ENCODE measurements around the gene S100G. TPM values are rescaled to one million over a fixed set of nuclear protein-coding genes. Genes with fewer than 3 reads are reported as not detected.
A peak's percentile ranks its signal among the peaks of the same experiment; 100 is the strongest.

The S100G gene
- polyA plus RNA-seq, 2 of the 4 experiments (the other 2 are of a cell fraction): not detected

DNA sequence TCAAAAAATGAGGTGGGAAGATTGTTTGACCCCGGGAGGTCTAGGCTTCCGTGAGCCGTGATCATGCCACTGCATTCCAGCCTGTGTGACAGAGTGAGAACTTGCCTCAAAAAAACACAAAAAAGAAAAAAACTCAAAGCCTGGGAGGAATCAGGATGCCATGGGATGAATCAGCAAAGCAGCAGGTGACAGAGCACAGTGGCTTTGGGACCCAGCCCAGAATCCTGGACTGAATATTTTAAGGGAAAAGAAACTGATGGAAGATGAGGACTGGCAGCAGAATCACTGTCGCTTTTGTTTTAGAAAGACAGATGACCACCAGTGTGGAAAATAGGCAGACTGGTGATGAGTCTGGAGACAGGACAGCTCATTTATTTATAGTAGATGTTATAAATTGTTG lies 16.6 kb downstream of the S100G start:
- DNase-seq (ENCODE audit: low read depth in 1 of 2, low spot score in 1 of 2) (no peak), ATAC-seq (no peak), FAIRE-seq (no peak)
- Histone ChIP-seq H3K4me1 (no peaks in the 10 kb centered on the region), H3K9me3 (no peaks in the 10 kb centered on the region), H3K27ac (no peak overlapping the region), H3K4me3 (no peak overlapping the region), H3K4me2 (no peak overlapping the region)
- TF ChIP-seq NPAS2 (CRISPR knock-in tag; IDR thresholded peaks at IDR 0.05; ENCODE audit: borderline replicate concordance) (no peak), ZFP36 (IDR thresholded peaks at IDR 0.05; ENCODE audit: borderline replicate concordance, partially characterized antibody) (no peak), EHMT2 (IDR thresholded peaks at IDR 0.05; ENCODE audit: low read depth) (no peak), CBX2 (IDR thresholded peaks at IDR 0.05; ENCODE audit: borderline replicate concordance, low read depth) (no peak), CEBPB (IDR thresholded peaks at IDR 0.05) (no peak), RAD21 (conservative IDR thresholded peaks at IDR 0.05 in 1 of 2, IDR thresholded peaks at IDR 0.05 in 1 of 2) (no peak), E2F6 (IDR thresholded peaks at IDR 0.05; ENCODE audit: borderline replicate concordance, low read depth) (no peak), EP300 (IDR thresholded peaks at IDR 0.05) (no peak), FOSL2 (IDR thresholded peaks at IDR 0.05) (no peak), FOSL2 (CRISPR knock-in tag; IDR thresholded peaks at IDR 0.05) (no peak), ATOH8 (CRISPR knock-in tag; IDR thresholded peaks at IDR 0.05; ENCODE audit: low read depth) (no peak), RCOR1 (IDR thresholded peaks at IDR 0.05; ENCODE audit: low read depth, low read length) (no peak), EHF (CRISPR knock-in tag; IDR thresholded peaks at IDR 0.05) (no peak), SMC3 (IDR thresholded peaks at IDR 0.05) (no peak), HOXB5 (CRISPR knock-in tag; IDR thresholded peaks at IDR 0.05) (no peak), HDAC2 (IDR thresholded peaks at IDR 0.05) (no peak)
- TF ChIP-seq, protein P1, sequence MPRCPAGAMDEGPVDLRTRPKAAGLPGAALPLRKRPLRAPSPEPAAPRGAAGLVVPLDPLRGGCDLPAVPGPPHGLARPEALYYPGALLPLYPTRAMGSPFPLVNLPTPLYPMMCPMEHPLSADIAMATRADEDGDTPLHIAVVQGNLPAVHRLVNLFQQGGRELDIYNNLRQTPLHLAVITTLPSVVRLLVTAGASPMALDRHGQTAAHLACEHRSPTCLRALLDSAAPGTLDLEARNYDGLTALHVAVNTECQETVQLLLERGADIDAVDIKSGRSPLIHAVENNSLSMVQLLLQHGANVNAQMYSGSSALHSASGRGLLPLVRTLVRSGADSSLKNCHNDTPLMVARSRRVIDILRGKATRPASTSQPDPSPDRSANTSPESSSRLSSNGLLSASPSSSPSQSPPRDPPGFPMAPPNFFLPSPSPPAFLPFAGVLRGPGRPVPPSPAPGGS (IDR thresholded peaks at IDR 0.05): no peak
- TF ChIP-seq, protein P2, sequence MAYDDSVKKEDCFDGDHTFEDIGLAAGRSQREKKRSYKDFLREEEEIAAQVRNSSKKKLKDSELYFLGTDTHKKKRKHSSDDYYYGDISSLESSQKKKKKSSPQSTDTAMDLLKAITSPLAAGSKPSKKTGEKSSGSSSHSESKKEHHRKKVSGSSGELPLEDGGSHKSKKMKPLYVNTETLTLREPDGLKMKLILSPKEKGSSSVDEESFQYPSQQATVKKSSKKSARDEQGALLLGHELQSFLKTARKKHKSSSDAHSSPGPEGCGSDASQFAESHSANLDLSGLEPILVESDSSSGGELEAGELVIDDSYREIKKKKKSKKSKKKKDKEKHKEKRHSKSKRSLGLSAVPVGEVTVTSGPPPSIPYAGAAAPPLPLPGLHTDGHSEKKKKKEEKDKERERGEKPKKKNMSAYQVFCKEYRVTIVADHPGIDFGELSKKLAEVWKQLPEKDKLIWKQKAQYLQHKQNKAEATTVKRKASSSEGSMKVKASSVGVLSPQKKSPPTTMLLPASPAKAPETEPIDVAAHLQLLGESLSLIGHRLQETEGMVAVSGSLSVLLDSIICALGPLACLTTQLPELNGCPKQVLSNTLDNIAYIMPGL (CRISPR knock-in tag; IDR thresholded peaks at IDR 0.05; ENCODE audit: borderline replicate concordance): no peak
- TF ChIP-seq, protein P3, sequence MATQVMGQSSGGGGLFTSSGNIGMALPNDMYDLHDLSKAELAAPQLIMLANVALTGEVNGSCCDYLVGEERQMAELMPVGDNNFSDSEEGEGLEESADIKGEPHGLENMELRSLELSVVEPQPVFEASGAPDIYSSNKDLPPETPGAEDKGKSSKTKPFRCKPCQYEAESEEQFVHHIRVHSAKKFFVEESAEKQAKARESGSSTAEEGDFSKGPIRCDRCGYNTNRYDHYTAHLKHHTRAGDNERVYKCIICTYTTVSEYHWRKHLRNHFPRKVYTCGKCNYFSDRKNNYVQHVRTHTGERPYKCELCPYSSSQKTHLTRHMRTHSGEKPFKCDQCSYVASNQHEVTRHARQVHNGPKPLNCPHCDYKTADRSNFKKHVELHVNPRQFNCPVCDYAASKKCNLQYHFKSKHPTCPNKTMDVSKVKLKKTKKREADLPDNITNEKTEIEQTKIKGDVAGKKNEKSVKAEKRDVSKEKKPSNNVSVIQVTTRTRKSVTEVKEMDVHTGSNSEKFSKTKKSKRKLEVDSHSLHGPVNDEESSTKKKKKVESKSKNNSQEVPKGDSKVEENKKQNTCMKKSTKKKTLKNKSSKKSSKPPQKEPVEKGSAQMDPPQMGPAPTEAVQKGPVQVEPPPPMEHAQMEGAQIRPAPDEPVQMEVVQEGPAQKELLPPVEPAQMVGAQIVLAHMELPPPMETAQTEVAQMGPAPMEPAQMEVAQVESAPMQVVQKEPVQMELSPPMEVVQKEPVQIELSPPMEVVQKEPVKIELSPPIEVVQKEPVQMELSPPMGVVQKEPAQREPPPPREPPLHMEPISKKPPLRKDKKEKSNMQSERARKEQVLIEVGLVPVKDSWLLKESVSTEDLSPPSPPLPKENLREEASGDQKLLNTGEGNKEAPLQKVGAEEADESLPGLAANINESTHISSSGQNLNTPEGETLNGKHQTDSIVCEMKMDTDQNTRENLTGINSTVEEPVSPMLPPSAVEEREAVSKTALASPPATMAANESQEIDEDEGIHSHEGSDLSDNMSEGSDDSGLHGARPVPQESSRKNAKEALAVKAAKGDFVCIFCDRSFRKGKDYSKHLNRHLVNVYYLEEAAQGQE (IDR thresholded peaks at IDR 0.05): no peak
- POLR2A ChIA-PET: no interaction called here
- 67% methylated on average over 4 of the region's 4 CpGs for WGBS (ENCODE audit: missing lambda C conversion rate)
- CTCF ChIA-PET: no interaction called here

- peak; percentile 61 to 70; a peak in 5 of 6 replicates for ATAC-seq
- no peaks in the 10 kb centered on the region for H3K9me3 ChIP-seq
- no peak for FAIRE-seq
- TF ChIP-seq, protein P4, sequence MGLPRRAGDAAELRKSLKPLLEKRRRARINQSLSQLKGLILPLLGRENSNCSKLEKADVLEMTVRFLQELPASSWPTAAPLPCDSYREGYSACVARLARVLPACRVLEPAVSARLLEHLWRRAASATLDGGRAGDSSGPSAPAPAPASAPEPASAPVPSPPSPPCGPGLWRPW (IDR thresholded peaks at IDR 0.05): no peak
- TF ChIP-seq SMC3 (IDR thresholded peaks at IDR 0.05): peak; percentile 36; the same call in 1 of the 3 replicates
- TF ChIP-seq CTCF (IDR thresholded peaks at IDR 0.05): peak; percentile 47; the same call in 2 of the 3 replicates
- peak; percentile 62 to 68 for TF ChIP-seq RAD21 (conservative IDR thresholded peaks at IDR 0.05 in 1 of 2, IDR thresholded peaks at IDR 0.05 in 1 of 2)
- no peak for TF ChIP-seq MAX (IDR thresholded peaks at IDR 0.05)
- TF ChIP-seq POLR2AphosphoS2 (conservative IDR thresholded peaks at IDR 0.05; ENCODE audit: low read length): no peak
- no peaks in the 10 kb centered on the region for H3K4me1 ChIP-seq
- ChIA-PET POLR2A (interaction anchor here (0.7 kb wide), 1 partner anchor 855 kb away, joined by 7 read pairs; no protein-coding TSS in a partner anchor), CTCF (interaction anchor here (0.9 to 3.3 kb wide), 11 partner anchors 13 to 738 kb away, joined by 3 to 16 read pairs (median 3); no protein-coding TSS in a partner anchor)
- peak; percentile 42 to 43 for DNase-seq (ENCODE audit: low read depth in 1 of 2, low spot score in 1 of 2)
- no peak overlapping the region for H3K4me2 ChIP-seq
- no peak overlapping the region for H3K4me3 ChIP-seq
- H3K27ac ChIP-seq: no peak overlapping the region
These were observed 21.0 kb downstream of the S100G start for GRCh38 chrX:16671005-16671404.
